GM18868 (cell line): ENCODE results near the gene ELMO2.

Experiments
- ATAC-seq: cut with Tn5 transposase; IDR thresholded peaks from one replicate; pipeline ENCODE4 v1.9.1; 2021; ENCODE audit warnings: mild to moderate bottlenecking, moderate library complexity; ENCODE audit not compliant: unreplicated experiment

ELMO2 gene

GRCh38 chr20:46334303-46334904 lies 72.0 kb downstream of the ELMO2 start:
- no peak for ATAC-seq

GRCh38 chr20:46333161-46333991 lies 73.0 kb downstream of the ELMO2 start:
- no peak for ATAC-seq

DNA sequence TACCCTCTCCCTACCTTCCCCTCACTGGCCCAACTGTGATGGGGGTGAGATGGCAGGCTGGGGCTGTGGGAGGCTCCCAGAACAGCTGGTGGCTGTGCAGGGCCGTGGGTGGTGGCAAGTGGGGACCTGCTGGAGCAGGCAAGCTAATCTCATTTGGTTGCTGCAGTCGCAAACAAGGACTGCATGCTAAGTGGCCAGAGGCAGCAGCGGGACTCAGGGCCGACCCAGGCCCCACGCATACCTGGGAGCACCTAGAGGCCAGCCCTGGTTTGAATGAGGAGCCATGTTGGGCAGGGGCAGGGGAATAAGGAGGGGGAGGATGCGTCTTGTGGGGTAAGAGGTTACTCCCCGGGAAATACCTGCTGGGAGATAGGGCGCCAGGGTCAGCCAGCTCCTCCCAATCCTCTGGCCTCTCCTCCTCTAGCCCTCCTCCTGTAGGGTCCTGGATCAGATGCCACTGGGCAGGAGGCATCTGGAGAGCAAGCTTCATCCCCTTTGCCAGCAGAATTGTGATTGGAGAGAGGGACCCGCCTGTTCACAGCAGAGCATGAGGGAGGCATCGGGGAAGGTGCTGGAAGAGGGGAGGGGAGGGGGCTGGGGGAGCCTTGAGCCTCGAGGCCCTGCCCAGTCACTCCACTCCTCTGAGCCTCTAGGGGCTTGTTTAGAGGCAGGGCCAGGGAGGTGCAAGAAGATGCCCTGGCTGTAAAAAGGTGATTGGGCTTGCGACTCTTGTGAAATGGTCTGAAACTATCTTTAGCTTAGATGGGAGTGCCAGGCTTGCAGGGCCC lies 73.8 kb downstream of the ELMO2 start:
- ATAC-seq = no peak

DNA sequence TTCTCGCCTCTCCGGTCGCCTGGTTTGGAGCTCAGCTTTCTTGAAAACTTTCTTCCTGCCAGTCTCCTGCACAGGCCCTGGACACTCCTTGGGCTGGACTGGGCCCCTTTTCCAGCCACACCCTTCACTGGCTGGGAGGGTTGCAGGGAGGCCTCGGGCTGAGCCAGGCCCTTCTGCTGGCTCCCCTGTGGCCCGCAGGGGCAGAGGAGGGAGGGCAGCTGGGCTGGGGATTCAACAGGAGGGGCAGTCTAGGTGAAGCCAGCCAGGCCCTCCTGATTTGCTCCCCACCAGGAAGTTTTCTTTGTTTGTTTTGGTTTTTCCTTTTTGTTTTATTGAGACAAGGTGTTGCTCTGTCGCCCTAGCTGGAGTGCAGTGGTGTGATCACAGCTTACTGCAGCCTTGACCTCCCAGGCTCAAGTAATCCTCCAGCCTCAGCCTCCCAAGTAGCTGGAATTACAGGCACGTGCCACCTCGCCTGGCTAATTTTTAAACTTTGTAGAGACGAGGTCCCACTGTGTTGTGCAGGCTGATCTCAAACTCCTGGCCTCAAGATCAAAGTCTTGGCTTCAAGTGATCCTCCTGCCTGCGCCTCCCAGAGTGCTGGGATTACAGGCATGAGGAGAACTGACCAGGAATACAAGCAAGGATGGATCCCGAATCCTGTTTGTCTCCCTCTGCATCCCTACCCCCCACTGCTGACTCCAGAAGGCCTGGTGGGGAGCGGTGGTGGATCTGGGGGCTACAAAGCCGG lies 74.6 kb downstream of the ELMO2 start:
- no peak for ATAC-seq

GRCh38 chr20:46330831-46331371 lies 75.5 kb downstream of the ELMO2 start:
- no peak for ATAC-seq

GRCh38 chr20:46330072-46330763 lies 76.2 kb downstream of the ELMO2 start:
- no peak for ATAC-seq

DNA sequence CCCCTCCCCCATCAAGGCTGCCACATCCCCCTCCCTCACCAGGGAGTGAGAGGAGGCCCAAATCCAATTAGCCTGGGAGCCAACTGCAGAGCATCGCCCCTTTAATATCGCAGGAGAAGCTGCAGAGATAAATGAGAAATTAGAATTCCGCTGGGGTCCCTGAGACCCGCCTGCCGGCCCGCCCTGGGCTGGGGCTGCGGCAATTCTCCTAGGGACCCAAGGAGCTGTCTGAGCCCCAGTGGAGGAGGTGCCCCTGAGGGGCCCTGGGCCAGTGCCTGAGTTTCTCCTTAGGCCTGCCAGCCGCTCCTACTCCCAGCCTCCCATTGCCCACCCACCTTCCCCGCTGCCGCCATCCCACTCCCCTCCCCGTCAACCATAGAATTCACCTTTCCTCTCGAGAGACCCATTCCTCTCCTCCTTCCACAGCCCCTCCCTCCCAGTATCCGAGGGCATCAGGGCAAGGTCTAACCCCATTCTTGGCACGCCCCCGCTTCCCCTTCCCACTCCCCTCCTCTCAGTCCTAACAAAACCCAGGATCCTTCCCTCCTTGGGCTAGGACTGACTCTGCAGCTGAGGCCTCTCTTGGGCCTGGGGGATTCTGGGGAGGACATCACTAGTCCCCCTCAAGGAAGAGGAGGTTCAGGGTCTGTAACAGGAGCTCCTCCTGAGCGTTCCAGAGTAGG lies 78.1 kb downstream of the ELMO2 start:
- no peak for ATAC-seq

- ATAC-seq = no peak
Observed at GRCh38 chr20:46327557-46327956, 78.9 kb downstream of the ELMO2 start.

GRCh38 chr20:46325789-46326188 lies 80.6 kb downstream of the ELMO2 start:
- no peak for ATAC-seq

DNA sequence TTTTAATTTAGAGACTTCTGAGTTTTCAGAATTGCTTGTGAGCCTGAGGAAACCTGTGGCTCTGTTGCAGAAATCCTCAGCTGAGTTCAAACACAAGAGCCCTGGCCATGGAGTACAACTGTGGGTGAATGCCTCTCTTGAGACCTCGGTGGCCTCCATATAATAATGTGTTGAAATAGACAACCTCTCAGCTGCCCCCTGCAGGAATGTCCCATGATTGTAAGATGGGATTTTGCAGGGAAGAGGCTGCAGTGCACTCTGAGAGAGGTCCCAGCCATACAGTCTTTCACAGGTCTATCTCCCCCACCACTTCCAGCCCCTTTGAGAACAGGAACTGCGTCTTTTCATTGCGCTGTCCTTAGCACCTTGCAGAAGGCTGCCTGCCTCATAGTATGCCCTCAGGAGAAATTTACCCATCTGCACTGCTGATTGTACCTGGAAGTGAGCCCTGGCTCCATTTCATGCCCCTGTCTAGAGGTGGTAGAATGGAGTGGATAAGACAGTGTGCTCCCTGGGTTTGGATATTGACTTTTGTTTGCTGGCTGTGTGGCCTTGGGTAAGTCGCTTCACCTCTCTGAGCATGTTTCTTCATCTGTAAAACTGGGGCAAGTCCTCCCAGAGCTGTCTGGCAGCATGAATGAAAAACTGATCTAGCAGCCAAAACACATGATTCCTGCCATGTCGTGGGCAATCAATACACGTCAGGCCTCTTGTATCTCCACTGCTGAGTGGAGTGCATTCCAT lies 81.3 kb downstream of the ELMO2 start:
- ATAC-seq = no peak

GRCh38 chr20:46324379-46324778 lies 82.0 kb downstream of the ELMO2 start:
- no peak for ATAC-seq

- ATAC-seq = no peak
Observed at GRCh38 chr20:46323557-46323956, 82.9 kb downstream of the ELMO2 start.

GRCh38 chr20:46322641-46323040 lies 83.8 kb downstream of the ELMO2 start:
- no peak for ATAC-seq

DNA sequence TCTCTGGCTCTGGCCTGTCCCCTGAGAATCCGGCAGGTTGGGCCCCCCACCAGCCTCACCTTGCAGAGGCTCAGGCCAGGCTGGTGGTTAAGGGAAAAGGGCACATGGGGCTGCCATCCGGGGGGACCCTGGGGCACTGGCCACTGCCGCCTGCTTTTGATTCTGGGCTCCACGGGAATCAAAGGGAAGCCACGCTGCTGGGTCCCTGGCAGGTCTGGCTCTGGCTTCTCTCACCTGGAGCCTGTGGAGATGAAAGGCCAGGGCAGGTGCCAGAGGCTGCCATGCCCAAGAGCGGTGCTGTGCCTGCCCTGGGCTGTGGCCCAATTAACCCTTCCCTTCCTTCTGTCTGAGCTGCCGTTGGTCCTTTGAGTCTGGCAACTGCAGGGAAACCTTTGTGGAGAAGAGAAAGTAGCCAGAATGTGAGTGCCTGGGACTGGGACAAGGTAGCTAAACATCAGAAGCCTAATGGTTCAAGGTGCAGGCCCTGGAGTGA lies 88.7 kb downstream of the ELMO2 start:
- ATAC-seq = no peak

GRCh38 chr20:46316984-46317684 lies 89.3 kb downstream of the ELMO2 start:
- no peak for ATAC-seq
